Loucy (cell line): Measurements from ENCODE around the gene VWA5A.

ENCODE experiments used
- EZH2phosphoT487 ChIP-seq: fragments of 200-600 bp; IDR thresholded peaks from 2 replicates; pipeline ENCODE4 v1.6.1; 2018; ENCODE audit warnings: antibody characterized with exemption, mild to moderate bottlenecking, moderate library complexity, borderline replicate concordance
- TF ChIP-seq, protein P1 (sequence below): fragments of 200-600 bp; sonication (generic); conservative IDR thresholded peaks from 2 replicates; pipeline ENCODE4 v1.5.1; 2014; ENCODE audit warnings: mild to moderate bottlenecking, antibody characterized with exemption, low read length

DNA sequence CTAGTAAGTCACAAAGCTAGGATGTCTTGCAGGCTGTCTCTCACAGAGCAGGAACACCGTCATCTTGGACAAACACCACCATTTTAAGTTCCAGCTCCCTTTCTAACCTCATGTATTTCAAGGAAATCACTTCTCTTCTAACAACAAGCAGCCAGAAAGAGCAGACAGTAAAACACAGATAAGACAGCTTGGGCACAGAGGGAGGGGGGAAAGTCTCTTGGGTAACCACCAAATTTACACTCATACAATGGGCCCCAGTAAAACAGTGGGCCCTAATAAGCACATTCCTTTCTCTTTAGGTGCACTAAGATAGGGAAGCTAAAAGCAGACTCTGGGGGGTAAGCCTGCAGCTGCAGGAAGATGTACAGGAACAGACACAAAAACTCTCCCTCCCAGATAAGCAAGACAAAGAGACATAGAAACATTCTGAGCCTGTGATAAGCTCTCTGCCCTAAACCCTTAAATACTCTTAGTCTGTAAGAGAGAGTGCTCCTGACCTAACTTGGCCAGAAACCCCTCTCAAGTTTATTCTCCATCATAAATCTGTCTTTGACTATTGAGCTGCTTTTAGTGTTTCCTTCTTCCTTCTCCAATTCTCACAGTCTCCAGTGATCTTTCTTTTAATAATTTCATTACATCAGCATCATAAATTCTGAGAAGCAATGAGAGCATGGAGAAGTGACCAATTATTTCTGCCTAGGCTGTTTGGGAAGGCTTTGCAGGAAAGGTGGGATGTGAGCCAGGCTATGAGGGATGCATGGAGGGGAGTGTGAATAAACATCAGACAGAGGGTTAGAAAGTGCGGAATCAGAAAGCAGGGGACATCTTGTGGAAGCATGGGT, 75.3 kb downstream of the VWA5A start:
- TF ChIP-seq, protein P1, sequence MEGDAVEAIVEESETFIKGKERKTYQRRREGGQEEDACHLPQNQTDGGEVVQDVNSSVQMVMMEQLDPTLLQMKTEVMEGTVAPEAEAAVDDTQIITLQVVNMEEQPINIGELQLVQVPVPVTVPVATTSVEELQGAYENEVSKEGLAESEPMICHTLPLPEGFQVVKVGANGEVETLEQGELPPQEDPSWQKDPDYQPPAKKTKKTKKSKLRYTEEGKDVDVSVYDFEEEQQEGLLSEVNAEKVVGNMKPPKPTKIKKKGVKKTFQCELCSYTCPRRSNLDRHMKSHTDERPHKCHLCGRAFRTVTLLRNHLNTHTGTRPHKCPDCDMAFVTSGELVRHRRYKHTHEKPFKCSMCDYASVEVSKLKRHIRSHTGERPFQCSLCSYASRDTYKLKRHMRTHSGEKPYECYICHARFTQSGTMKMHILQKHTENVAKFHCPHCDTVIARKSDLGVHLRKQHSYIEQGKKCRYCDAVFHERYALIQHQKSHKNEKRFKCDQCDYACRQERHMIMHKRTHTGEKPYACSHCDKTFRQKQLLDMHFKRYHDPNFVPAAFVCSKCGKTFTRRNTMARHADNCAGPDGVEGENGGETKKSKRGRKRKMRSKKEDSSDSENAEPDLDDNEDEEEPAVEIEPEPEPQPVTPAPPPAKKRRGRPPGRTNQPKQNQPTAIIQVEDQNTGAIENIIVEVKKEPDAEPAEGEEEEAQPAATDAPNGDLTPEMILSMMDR: no peak
- no peak for TF ChIP-seq EZH2phosphoT487
